NCI-H774 (cell line): ENCODE measurements around the gene UNC5C.
A peak's percentile ranks its signal among the peaks of the same experiment; 100 is the strongest.
"Not testable (repeated sequence)": the region's sequence is repeated elsewhere in the genome, so short reads cannot be mapped to it uniquely, and the experiment has no call there.

Source experiments
- DNase-seq: peaks from one replicate; lab custom pipeline; 2025; lab: John Stamatoyannopoulos, UW

Gene UNC5C

GRCh38 chr4:95178938-95179337 is 369.8 kb downstream of the UNC5C start:
- DNase-seq, result no peak

- not testable (repeated sequence) for DNase-seq
Observed at GRCh38 chr4:95171377-95171776, 377.4 kb downstream of the UNC5C start.

- no peak for DNase-seq
Observed at GRCh38 chr4:95170176-95170575, 378.6 kb downstream of the UNC5C start.

GRCh38 chr4:95167805-95168204 is 381.0 kb downstream of the UNC5C start:
- DNase-seq, result no peak

- peak; percentile 22 for DNase-seq
Observed at GRCh38 chr4:95165926-95166524, 382.7 kb downstream of the UNC5C start.

GRCh38 chr4:95162867-95163266 is 385.9 kb downstream of the UNC5C start:
- no peak for DNase-seq

- DNase-seq, result no peak
Observed at GRCh38 chr4:95161781-95162469, 386.8 kb downstream of the UNC5C start.

GRCh38 chr4:95159384-95159783 is 389.4 kb downstream of the UNC5C start:
- no peak for DNase-seq

GRCh38 chr4:95158626-95159025 is 390.1 kb downstream of the UNC5C start:
- DNase-seq, result no peak

GRCh38 chr4:95158045-95158444 is 390.7 kb downstream of the UNC5C start:
- DNase-seq, result no peak

GRCh38 chr4:95157596-95157995 is 391.2 kb downstream of the UNC5C start:
- DNase-seq, result no peak

GRCh38 chr4:95156452-95156765 is 392.4 kb downstream of the UNC5C start:
- DNase-seq, result no peak

- no peak for DNase-seq
Observed at GRCh38 chr4:95155759-95156451, 392.9 kb downstream of the UNC5C start.

- no peak for DNase-seq
Observed at GRCh38 chr4:95153182-95153581, 395.6 kb downstream of the UNC5C start.

GRCh38 chr4:95151255-95151654 is 397.5 kb downstream of the UNC5C start:
- no peak for DNase-seq

- no peak for DNase-seq
Observed at GRCh38 chr4:95142932-95143331, 405.8 kb downstream of the UNC5C start.

- no peak for DNase-seq
Observed at GRCh38 chr4:95141361-95141760, 407.4 kb downstream of the UNC5C start.

- DNase-seq, result not testable (repeated sequence)
Observed at GRCh38 chr4:95139424-95139823, 409.3 kb downstream of the UNC5C start.

GRCh38 chr4:95134016-95134415 is 414.8 kb downstream of the UNC5C start:
- not testable (repeated sequence) for DNase-seq

- no peak for DNase-seq
Observed at GRCh38 chr4:95129821-95130311, 418.9 kb downstream of the UNC5C start.

- no peak for DNase-seq
Observed at GRCh38 chr4:95129031-95129430, 419.7 kb downstream of the UNC5C start.

- no peak for DNase-seq
Observed at GRCh38 chr4:95124906-95125504, 423.8 kb downstream of the UNC5C start.

GRCh38 chr4:95122001-95122400 is 426.8 kb downstream of the UNC5C start:
- no peak for DNase-seq
